ENCODE results near the gene IPO11. TPM values are rescaled to one million over a fixed set of nuclear protein-coding genes. Genes with fewer than 3 reads are reported as not detected.

Gene IPO11
- total RNA-seq, 4 donors from 2014 or later = 12.0 to 23.7 (median 20.8) TPM

- Histone ChIP-seq H3K4me1 (no peaks in the 10 kb centered on the region), H3K4me3 (no peak overlapping the region), H3K27me3 (no peaks in the 10 kb centered on the region), H3K27ac (no peak overlapping the region), H3K9me3 (no peaks in the 10 kb centered on the region), H3K36me3 (peaks cover 12% of the 10 kb centered on the region)
- 85% methylated on average over 3 of the region's 3 CpGs for WGBS
- no peak for TF ChIP-seq CTCF (IDR thresholded peaks at IDR 0.05)
- no peak for TF ChIP-seq POLR2AphosphoS5 (IDR thresholded peaks at IDR 0.05)
- TF ChIP-seq EP300 (IDR thresholded peaks at IDR 0.05) = no peak
- TF ChIP-seq POLR2A (IDR thresholded peaks at IDR 0.05) = no peak
- DNase-seq (ENCODE audit: low spot score in 2 of 2) = no peak
Observed at GRCh38 chr5:62547945-62548630, 135.5 kb downstream of the IPO11 start.

- no peak for DNase-seq (ENCODE audit: low spot score in 2 of 2)
- H3K36me3 ChIP-seq = peaks cover 3% of the 10 kb centered on the region
- no peak overlapping the region for H3K27ac ChIP-seq
- H3K27me3 ChIP-seq = no peaks in the 10 kb centered on the region
- TF ChIP-seq EP300 (IDR thresholded peaks at IDR 0.05) (no peak), CTCF (IDR thresholded peaks at IDR 0.05) (no peak), POLR2AphosphoS5 (IDR thresholded peaks at IDR 0.05) (no peak), POLR2A (IDR thresholded peaks at IDR 0.05) (no peak)
- no peaks in the 10 kb centered on the region for H3K4me1 ChIP-seq
- H3K9me3 ChIP-seq = no peaks in the 10 kb centered on the region
- WGBS = 80% methylated on average over 2 of the region's 2 CpGs
- no peak overlapping the region for H3K4me3 ChIP-seq
Observed at GRCh38 chr5:62550103-62550502, 137.5 kb downstream of the IPO11 start.

- DNase-seq (ENCODE audit: low spot score in 2 of 2) = no peak
- Histone ChIP-seq H3K4me1 (no peaks in the 10 kb centered on the region), H3K4me3 (no peak overlapping the region), H3K27me3 (no peaks in the 10 kb centered on the region), H3K27ac (no peak overlapping the region), H3K9me3 (no peaks in the 10 kb centered on the region), H3K36me3 (peaks cover 7% of the 10 kb centered on the region)
- TF ChIP-seq EP300 (IDR thresholded peaks at IDR 0.05) = no peak
- no peak for TF ChIP-seq POLR2A (IDR thresholded peaks at IDR 0.05)
- no peak for TF ChIP-seq POLR2AphosphoS5 (IDR thresholded peaks at IDR 0.05)
- TF ChIP-seq CTCF (IDR thresholded peaks at IDR 0.05) = no peak
Observed at GRCh38 chr5:62555930-62556329, 143.4 kb downstream of the IPO11 start.

GRCh38 chr5:62558941-62559340, 146.4 kb downstream of the IPO11 start:
- no peaks in the 10 kb centered on the region for H3K9me3 ChIP-seq
- H3K4me3 ChIP-seq = no peak overlapping the region
- 97% methylated on average over 3 of the region's 3 CpGs for WGBS
- no peak for DNase-seq (ENCODE audit: low spot score in 2 of 2)
- peaks cover 4% of the 10 kb centered on the region for H3K36me3 ChIP-seq
- no peak overlapping the region for H3K27ac ChIP-seq
- H3K27me3 ChIP-seq = no peaks in the 10 kb centered on the region
- TF ChIP-seq CTCF (IDR thresholded peaks at IDR 0.05) (no peak), POLR2AphosphoS5 (IDR thresholded peaks at IDR 0.05) (no peak), EP300 (IDR thresholded peaks at IDR 0.05) (no peak), POLR2A (IDR thresholded peaks at IDR 0.05) (no peak)
- no peaks in the 10 kb centered on the region for H3K4me1 ChIP-seq

- TF ChIP-seq CTCF (IDR thresholded peaks at IDR 0.05) (no peak), POLR2AphosphoS5 (IDR thresholded peaks at IDR 0.05) (no peak), EP300 (IDR thresholded peaks at IDR 0.05) (no peak), POLR2A (IDR thresholded peaks at IDR 0.05) (no peak)
- Histone ChIP-seq H3K4me3 (no peak overlapping the region), H3K36me3 (peaks cover 6% of the 10 kb centered on the region), H3K27me3 (no peaks in the 10 kb centered on the region), H3K27ac (no peak overlapping the region), H3K9me3 (no peaks in the 10 kb centered on the region), H3K4me1 (no peaks in the 10 kb centered on the region)
- 95% methylated on average over 1 of the region's 1 CpG for WGBS
- no peak for DNase-seq (ENCODE audit: low spot score in 2 of 2)
Observed at GRCh38 chr5:62560786-62561185, 148.2 kb downstream of the IPO11 start.

All from suprapubic skin (tissue), 4 donors.